IMR-90 (cell line): ENCODE measurements around the gene SEMA6A. TPM values are rescaled to one million over a fixed set of nuclear protein-coding genes. Genes with fewer than 3 reads are reported as not detected.

Source experiments
- ATAC-seq: fragments of 200-7000 bp; cut with Tn5 transposase; 2 replicates; pipeline ENCODE4 v1.9.1; 2020; ENCODE audit warnings: low read depth, mild to moderate bottlenecking, moderate library complexity
- BruUV-seq: library from RNA; stranded (reverse); fragments of 400-500 nt; replicated peaks from 2 replicates; lab custom pipeline; 2021; lab: Mats Ljungman, UMichigan
- CTCF ChIA-PET: fragments of 300-600 bp; formaldehyde crosslinking; extraction: SDS; loops from one replicate; lab custom pipeline; 2021; ENCODE audit warnings: antibody characterized with exemption; lab: Yijun Ruan, JAX
- POLR2A ChIA-PET: fragments of 300-600 bp; sonication (Branson Sonifier 250); formaldehyde crosslinking; loops from one replicate; lab custom pipeline; 2022; ENCODE audit warnings: antibody characterized with exemption; ENCODE audit not compliant: unreplicated experiment; lab: Charles Lee
- DNase-seq: peaks from one replicate; pipeline ENCODE4 v3.0.0; 2013
- H2AFZ ChIP-seq: replicated peaks from 2 replicates; pipeline ENCODE3; 2013; ENCODE audit warnings: low read length, mild to moderate bottlenecking; ENCODE audit not compliant: poor library complexity
- H2AK5ac ChIP-seq: 2 replicates; pipeline ENCODE4 v1.6.1; 2013; ENCODE audit warnings: low read depth, low read length, inconsistent platforms
- H2AK9ac ChIP-seq: replicated peaks from 2 replicates; pipeline ENCODE3; 2013; ENCODE audit warnings: mild to moderate bottlenecking, low read depth, low read length, moderate library complexity; ENCODE audit not compliant: poor library complexity
- H2BK120ac ChIP-seq: 2 replicates; pipeline ENCODE4 v1.6.1; 2013; ENCODE audit warnings: low read depth, low read length, inconsistent platforms
- H2BK15ac ChIP-seq: 3 replicates; pipeline ENCODE4 v1.6.1; 2013; ENCODE audit warnings: low read depth, low read length, inconsistent platforms
- H2BK20ac ChIP-seq: 2 replicates; pipeline ENCODE4 v1.6.1; 2013; ENCODE audit warnings: low read depth, mild to moderate bottlenecking, inconsistent platforms, low read length, moderate library complexity
- H2BK5ac ChIP-seq: 2 replicates; pipeline ENCODE4 v1.6.1; 2013; ENCODE audit warnings: mild to moderate bottlenecking, low read depth, low read length, inconsistent platforms; ENCODE audit not compliant: poor library complexity, severe bottlenecking
- H3K14ac ChIP-seq: replicated peaks from 2 replicates; pipeline ENCODE4 v1.6.1; 2013; ENCODE audit warnings: low read depth, low read length, inconsistent platforms
- H3K18ac ChIP-seq: 2 replicates; pipeline ENCODE4 v1.6.1; 2013; ENCODE audit warnings: low read depth, low read length, control low read depth
- H3K23ac ChIP-seq: 2 replicates; pipeline ENCODE4 v1.6.1; 2013; ENCODE audit warnings: low read depth, low read length, inconsistent platforms
- H3K27ac ChIP-seq: 2 replicates; pipeline ENCODE4 v1.5.1; 2013; ENCODE audit warnings: mild to moderate bottlenecking, control low read depth, low read length; ENCODE audit not compliant: insufficient read depth
- H3K27me3 ChIP-seq: 2 replicates; pipeline ENCODE4 v1.6.1; 2013; ENCODE audit warnings: low read length; ENCODE audit not compliant: control insufficient read depth, insufficient read depth
- H3K36me3 ChIP-seq: 2 replicates; pipeline ENCODE4 v1.6.1; 2013; ENCODE audit warnings: low read length, mixed read lengths; ENCODE audit not compliant: control insufficient read depth, insufficient read depth
- H3K4ac ChIP-seq: 2 replicates; pipeline ENCODE4 v1.6.1; 2013; ENCODE audit warnings: low read depth, low read length, inconsistent platforms
- H3K4me1 ChIP-seq: 2 replicates; pipeline ENCODE4 v1.6.1; 2013; ENCODE audit warnings: low read length, mixed read lengths; ENCODE audit not compliant: control insufficient read depth, insufficient read depth
- H3K4me2 ChIP-seq: 2 replicates; pipeline ENCODE4 v1.6.1; 2013; ENCODE audit warnings: low read depth, mild to moderate bottlenecking, control low read depth, low read length, moderate library complexity
- H3K4me3 ChIP-seq: 2 replicates; pipeline ENCODE4 v1.5.1; 2013; ENCODE audit warnings: low read depth, mild to moderate bottlenecking, control low read depth, low read length, moderate library complexity; ENCODE audit not compliant: insufficient read depth
- H3K56ac ChIP-seq: 2 replicates; pipeline ENCODE4 v1.6.1; 2013; ENCODE audit warnings: low read length, inconsistent platforms; ENCODE audit not compliant: insufficient read depth; ENCODE audit errors: extremely low read depth
- H3K79me1 ChIP-seq, 2 experiments: 2 replicates each; pipeline ENCODE4 v1.6.1; 2013; ENCODE audit warnings: low read length in 2 of 2, inconsistent platforms in 1 of 2, low read depth in 1 of 2
- H3K9ac ChIP-seq: 2 replicates; pipeline ENCODE4 v1.6.1; 2013; ENCODE audit warnings: low read depth, low read length, control low read depth
- H3K9me1 ChIP-seq: 2 replicates; pipeline ENCODE4 v1.6.1; 2013; ENCODE audit warnings: low read length, inconsistent platforms; ENCODE audit not compliant: insufficient read depth
- H3K9me3 ChIP-seq: 2 replicates; pipeline ENCODE4 v1.6.1; 2013; ENCODE audit warnings: low read length; ENCODE audit not compliant: control insufficient read depth, insufficient read depth
- H4K20me1 ChIP-seq: 2 replicates; pipeline ENCODE4 v1.6.1; 2013; ENCODE audit warnings: low read length, inconsistent platforms; ENCODE audit not compliant: insufficient read depth
- H4K5ac ChIP-seq: 2 replicates; pipeline ENCODE4 v1.6.1; 2013; ENCODE audit warnings: mild to moderate bottlenecking, low read depth, low read length, control low read depth
- H4K8ac ChIP-seq, 2 experiments: 2 replicates each; pipeline ENCODE4 v1.6.1; 2013; ENCODE audit warnings: low read depth in 2 of 2, low read length in 2 of 2, control low read depth in 1 of 2, inconsistent platforms in 1 of 2
- H4K91ac ChIP-seq: 2 replicates; pipeline ENCODE4 v1.6.1; 2013; ENCODE audit warnings: low read depth, low read length, inconsistent platforms; ENCODE audit not compliant: insufficient read depth
- BHLHE40 ChIP-seq: fragments of 150-350 bp; IDR thresholded peaks from 2 replicates; pipeline ENCODE4 v1.6.1; 2016; ENCODE audit warnings: mild to moderate bottlenecking, low read depth, low read length
- CEBPB ChIP-seq: IDR thresholded peaks from 2 replicates; pipeline ENCODE4 v1.6.1; 2012; ENCODE audit warnings: low read depth, low read length, improper control_type of control experiment
- CHD1 ChIP-seq: IDR thresholded peaks from 2 replicates; pipeline ENCODE4 v1.6.1; 2012; ENCODE audit warnings: low read depth, low read length, improper control_type of control experiment
- FOS ChIP-seq: fragments of 150-350 bp; IDR thresholded peaks from 2 replicates; pipeline ENCODE4 v1.6.1; 2016; ENCODE audit warnings: low read depth, low read length
- MAFK ChIP-seq: IDR thresholded peaks from 2 replicates; pipeline ENCODE4 v1.6.1; 2012; ENCODE audit warnings: low read depth, low read length, improper control_type of control experiment
- MAZ ChIP-seq: IDR thresholded peaks from 2 replicates; pipeline ENCODE4 v1.6.1; 2012; ENCODE audit warnings: low read depth, mild to moderate bottlenecking, low read length, improper control_type of control experiment, moderate library complexity, borderline replicate concordance
- MXI1 ChIP-seq: IDR thresholded peaks from 2 replicates; pipeline ENCODE4 v1.6.1; 2012; ENCODE audit warnings: low read depth, mild to moderate bottlenecking, low read length, moderate library complexity, borderline replicate concordance
- RCOR1 ChIP-seq: IDR thresholded peaks from 2 replicates; pipeline ENCODE4 v1.6.1; 2012; ENCODE audit warnings: mild to moderate bottlenecking, low read length, improper control_type of control experiment; ENCODE audit not compliant: insufficient replicate concordance
- RFX5 ChIP-seq: IDR thresholded peaks from 2 replicates; pipeline ENCODE4 v1.8.0; 2012; ENCODE audit warnings: low read depth, mild to moderate bottlenecking, low read length, moderate library complexity
- SMC3 ChIP-seq: fragments of 150-350 bp; IDR thresholded peaks from 2 replicates; pipeline ENCODE4 v1.6.1; 2016; ENCODE audit warnings: low read depth, mild to moderate bottlenecking, antibody characterized with exemption, low read length, moderate library complexity
- WGBS, 2 experiments: methylation state at CpG; one replicate each; pipeline versions ENCODE4 v1.1.5 to v1.1.7; 2013; ENCODE audit warnings: missing lambda C conversion rate in 2 of 2; ENCODE audit not compliant: insufficient read length in 1 of 2; ENCODE audit errors: extremely low coverage in 2 of 2; 5-methylcytosine and 5-hydroxymethylcytosine counted together
- dilution Hi-C: fragments of 300-500 bp; cut with HindIII; formaldehyde crosslinking; loops from one replicate; pipeline ENCODE4 v1.14.3; 2018; ENCODE audit warnings: low sequenced_read_pairs; ENCODE audit not compliant: unreplicated experiment
- in situ Hi-C: fragments of 300-500 bp; cut with MboI; formaldehyde crosslinking; loops from 3 replicates; pipeline ENCODE4 v1.14.3; 2019; ENCODE audit warnings: low sequenced_read_pairs, inconsistent platforms, mixed read lengths
- intact Hi-C: fragments of 100-400 bp; cut with micrococcal nuclease; formaldehyde crosslinking; loops from 2 replicates; pipeline ENCODE4 v1.10.0; 2022
- polyA plus RNA-seq, 3 experiments: library from polyadenylated mRNA; depleted of rRNA; stranded (reverse); fragments of >200 nt; gene quantifications; 2 replicates each; pipeline ENCODE4 v1.2.3, GENCODE V29; 2012; ENCODE audit warnings: low replicate concordance in 1 of 3
- total RNA-seq: library from RNA; depleted of rRNA; stranded (reverse); fragments of >200 nt; gene quantifications from 2 replicates; pipeline ENCODE4 v1.2.3, GENCODE V29; 2012
- TF ChIP-seq, protein P1 (sequence below): conservative IDR thresholded peaks from 2 replicates; pipeline ENCODE4 v1.5.1; 2012; ENCODE audit warnings: mild to moderate bottlenecking, low read depth, low read length, improper control_type of control experiment
- TF ChIP-seq, protein P2 (sequence below): fragments of 150-350 bp; IDR thresholded peaks from 2 replicates; pipeline ENCODE4 v1.6.1; 2017; ENCODE audit warnings: mild to moderate bottlenecking, antibody characterized with exemption, low read length, low read depth

SEMA6A gene
- total and polyA plus RNA-seq, 2 of the 4 experiments (the other 2 are of a cell fraction): 0.27 to 0.36 TPM

DNA sequence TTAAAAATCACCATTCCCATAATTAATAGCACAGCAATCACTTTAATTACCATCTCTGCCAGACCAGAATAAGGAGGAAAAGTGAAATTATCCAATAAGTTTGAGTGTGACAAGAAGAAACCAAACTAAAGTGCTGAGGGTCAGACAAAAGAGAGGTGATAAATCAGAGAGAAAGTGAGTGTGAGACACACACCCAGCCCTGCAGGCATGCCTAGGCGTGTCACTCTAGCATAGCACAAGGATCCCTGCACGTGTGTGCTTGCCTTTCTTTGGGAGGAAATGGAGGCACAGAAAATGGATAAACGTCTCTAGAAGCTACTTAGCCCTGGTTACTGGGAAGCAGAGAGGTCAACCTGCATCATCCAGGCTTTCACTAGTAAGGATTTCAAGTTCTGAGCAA is 56.2 kb downstream of the SEMA6A start:
- Histone ChIP-seq H3K36me3 (no peaks in the 10 kb centered on the region), H3K23ac (no peak overlapping the region), H3K18ac (no peak overlapping the region), H3K56ac (no peak overlapping the region), H3K4me2 (no peak overlapping the region), H3K9ac (no peak overlapping the region), H4K8ac (no peak overlapping the region), H2BK5ac (no peak overlapping the region), H4K20me1 (no peaks in the 10 kb centered on the region), H3K4me1 (no peaks in the 10 kb centered on the region), H2AFZ (no peak overlapping the region), H3K9me3 (no peaks in the 10 kb centered on the region), H3K14ac (no peak overlapping the region), H2BK20ac (no peak overlapping the region), H3K9me1 (no peaks in the 10 kb centered on the region), H3K27me3 (peaks cover 1% of the 10 kb centered on the region; the same call in 1 of the 2 replicates), H4K5ac (no peak overlapping the region), H3K27ac (no peak overlapping the region), H2AK5ac (no peak overlapping the region), H3K79me1 (no peaks in the 10 kb centered on the region), H2BK15ac (no peak overlapping the region), H2BK120ac (no peak overlapping the region), H4K91ac (no peak overlapping the region), H3K4ac (no peak overlapping the region), H2AK9ac (no peak overlapping the region), H3K4me3 (no peak overlapping the region)
- in situ Hi-C loops (no loop called here), dilution Hi-C loops (no loop called here), intact Hi-C loops (no loop called here)
- ATAC-seq (no peak), DNase-seq (no peak)
- POLR2A ChIA-PET: no interaction called here
- BruUV-seq: no TSS peak
- TF ChIP-seq, protein P1, sequence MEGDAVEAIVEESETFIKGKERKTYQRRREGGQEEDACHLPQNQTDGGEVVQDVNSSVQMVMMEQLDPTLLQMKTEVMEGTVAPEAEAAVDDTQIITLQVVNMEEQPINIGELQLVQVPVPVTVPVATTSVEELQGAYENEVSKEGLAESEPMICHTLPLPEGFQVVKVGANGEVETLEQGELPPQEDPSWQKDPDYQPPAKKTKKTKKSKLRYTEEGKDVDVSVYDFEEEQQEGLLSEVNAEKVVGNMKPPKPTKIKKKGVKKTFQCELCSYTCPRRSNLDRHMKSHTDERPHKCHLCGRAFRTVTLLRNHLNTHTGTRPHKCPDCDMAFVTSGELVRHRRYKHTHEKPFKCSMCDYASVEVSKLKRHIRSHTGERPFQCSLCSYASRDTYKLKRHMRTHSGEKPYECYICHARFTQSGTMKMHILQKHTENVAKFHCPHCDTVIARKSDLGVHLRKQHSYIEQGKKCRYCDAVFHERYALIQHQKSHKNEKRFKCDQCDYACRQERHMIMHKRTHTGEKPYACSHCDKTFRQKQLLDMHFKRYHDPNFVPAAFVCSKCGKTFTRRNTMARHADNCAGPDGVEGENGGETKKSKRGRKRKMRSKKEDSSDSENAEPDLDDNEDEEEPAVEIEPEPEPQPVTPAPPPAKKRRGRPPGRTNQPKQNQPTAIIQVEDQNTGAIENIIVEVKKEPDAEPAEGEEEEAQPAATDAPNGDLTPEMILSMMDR: no peak
- TF ChIP-seq, protein P2, sequence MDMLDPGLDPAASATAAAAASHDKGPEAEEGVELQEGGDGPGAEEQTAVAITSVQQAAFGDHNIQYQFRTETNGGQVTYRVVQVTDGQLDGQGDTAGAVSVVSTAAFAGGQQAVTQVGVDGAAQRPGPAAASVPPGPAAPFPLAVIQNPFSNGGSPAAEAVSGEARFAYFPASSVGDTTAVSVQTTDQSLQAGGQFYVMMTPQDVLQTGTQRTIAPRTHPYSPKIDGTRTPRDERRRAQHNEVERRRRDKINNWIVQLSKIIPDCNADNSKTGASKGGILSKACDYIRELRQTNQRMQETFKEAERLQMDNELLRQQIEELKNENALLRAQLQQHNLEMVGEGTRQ: no peak
- TF ChIP-seq CHD1: no peak
- TF ChIP-seq FOS: no peak
- TF ChIP-seq SMC3: no peak
- TF ChIP-seq MAFK: no peak
- TF ChIP-seq CEBPB: no peak
- TF ChIP-seq RFX5: no peak
- no peak for TF ChIP-seq RCOR1
- TF ChIP-seq BHLHE40: no peak
- no peak for TF ChIP-seq MXI1
- TF ChIP-seq MAZ: no peak
- CTCF ChIA-PET: no interaction called here
- WGBS, 2 experiments: 29% methylated on average over 1 of the region's 3 CpGs; no CpG with 5 or more reads in 1 of the 2 experiments
